Tibial artery (tissue), 4 donors: Measurements from ENCODE around the gene SLC39A12.

ENCODE experiments used
- DNase-seq, 2 donors: peaks; one replicate each; pipeline ENCODE4 v3.0.0-alpha.2; 2019
- H3K27ac ChIP-seq, 2 donors: fragments of 200-600 bp; sonication (generic) in 1 of 2; 1 replicate in 1 of 2; 2 replicates in 1 of 2; pipeline ENCODE4 v1.5.1; 2018 to 2019; ENCODE audit warnings: mild to moderate bottlenecking in 1 of 2
- H3K27me3 ChIP-seq, 2 donors: fragments of 200-600 bp; sonication (generic) in 1 of 2; one replicate each; pipeline versions ENCODE4 v1.5.1 to v1.6.0; 2016 to 2019
- H3K36me3 ChIP-seq, 3 donors: fragments of 200-600 bp; sonication (generic) in 2 of 3; one replicate each; pipeline ENCODE4 v1.5.1; 2016 to 2019; ENCODE audit warnings: mild to moderate bottlenecking in 2 of 3
- H3K4me1 ChIP-seq, 4 donors: fragments of 200-600 bp; sonication (generic) in 2 of 4; 1 replicate in 3 of 4; 2 replicates in 1 of 4; pipeline ENCODE4 v1.5.1; 2016 to 2019
- H3K4me3 ChIP-seq, 2 donors: fragments of 200-600 bp; sonication (generic) in 1 of 2; 1 replicate in 1 of 2; 2 replicates in 1 of 2; pipeline ENCODE4 v1.5.1; 2018 to 2019; ENCODE audit warnings: mild to moderate bottlenecking in 2 of 2
- H3K9me3 ChIP-seq, 3 donors: fragments of 200-600 bp; sonication (generic) in 1 of 3; one replicate each; pipeline ENCODE4 v1.5.1; 2016 to 2019
- CTCF ChIP-seq, 2 experiments: fragments of 200-600 bp in 1 of 2; fragments of 450-650 bp in 1 of 2; IDR thresholded peaks; one replicate each; pipeline ENCODE4 v1.5.1; 2017 to 2019; ENCODE audit warnings: antibody characterized with exemption in 2 of 2, mild to moderate bottlenecking in 1 of 2, moderate library complexity in 1 of 2
- intact Hi-C: fragments of 100-400 bp; cut with DNase I; formaldehyde crosslinking; loops from one replicate; pipeline ENCODE4 v1.15.0; 2023; ENCODE audit warnings: low total_unique reads

The SLC39A12 gene

GRCh38 chr10:17965649-17966235 lies 14.0 kb downstream of the SLC39A12 start:
- H3K4me1 ChIP-seq: no peaks in the 10 kb centered on the region
- no peak for DNase-seq
- no peaks in the 10 kb centered on the region for H3K27me3 ChIP-seq
- H3K4me3 ChIP-seq: no peak overlapping the region
- no peak overlapping the region for H3K27ac ChIP-seq
- no peak for TF ChIP-seq CTCF (IDR thresholded peaks at IDR 0.05)
- intact Hi-C loops: no loop called here
- no peaks in the 10 kb centered on the region for H3K36me3 ChIP-seq
- H3K9me3 ChIP-seq: peaks cover 0 to 19% (median 0%) of the 10 kb centered on the region in 3 donors

DNA sequence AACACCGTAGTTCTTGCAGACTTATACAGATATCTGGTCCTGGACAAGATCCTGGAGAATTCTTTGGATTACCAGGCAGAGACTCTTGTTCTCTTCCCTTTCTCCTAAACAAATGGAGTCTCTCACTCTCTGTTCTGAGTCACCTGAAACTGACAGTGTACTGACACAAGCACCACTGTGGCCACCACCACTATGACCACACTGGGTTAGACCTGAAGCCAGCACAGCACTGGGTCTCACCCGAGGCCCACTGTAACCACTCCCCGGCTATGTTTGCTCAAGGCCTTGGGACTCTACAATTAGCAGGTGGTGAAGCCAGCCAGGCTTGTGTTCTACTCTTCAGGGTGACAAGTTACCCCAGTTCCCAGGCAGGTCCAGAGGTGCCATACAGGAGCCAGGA lies 22.8 kb downstream of the SLC39A12 start:
- Histone ChIP-seq H3K4me1 (no peaks in the 10 kb centered on the region), H3K36me3 (no peaks in the 10 kb centered on the region), H3K27ac (no peak overlapping the region), H3K9me3 (peaks cover 0 to under 1% (median 0%) of the 10 kb centered on the region in 3 donors), H3K27me3 (no peaks in the 10 kb centered on the region), H3K4me3 (no peak overlapping the region)
- no peak for DNase-seq
- no peak for TF ChIP-seq CTCF (IDR thresholded peaks at IDR 0.05)
- intact Hi-C loops: no loop called here

DNA sequence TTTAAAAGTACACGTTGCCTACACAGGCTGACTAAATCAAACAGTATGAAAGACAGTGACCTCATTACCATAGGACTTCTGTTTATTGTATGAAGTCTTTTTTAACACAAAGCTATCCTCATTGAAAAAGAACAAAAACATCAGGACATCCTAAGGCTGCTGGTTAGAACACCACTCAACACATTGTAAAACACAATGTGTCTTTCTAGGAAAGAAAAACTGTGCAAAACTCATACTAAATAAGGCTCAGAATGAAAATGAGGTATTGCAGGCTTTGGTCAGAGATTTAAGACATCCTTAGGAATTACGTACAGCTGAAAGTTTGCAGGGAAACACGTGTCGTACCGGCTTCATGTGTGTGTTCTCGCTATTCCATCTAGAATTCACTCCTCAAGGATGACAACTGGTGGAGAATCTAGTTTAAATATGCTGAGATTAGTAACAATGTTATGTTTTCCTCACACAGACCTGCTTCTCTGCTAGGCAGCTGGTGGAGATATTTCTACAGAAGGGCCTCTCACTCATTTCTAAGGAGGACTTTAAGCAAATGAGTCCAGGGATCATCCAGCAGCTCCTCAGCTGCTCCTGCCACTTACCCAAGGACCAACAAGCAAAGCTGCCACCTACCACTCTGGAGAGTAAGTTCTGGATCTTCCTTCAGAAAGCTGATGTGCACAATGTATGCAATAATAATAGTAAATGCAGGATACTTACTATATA lies 29.3 kb downstream of the SLC39A12 start:
- Histone ChIP-seq H3K9me3 (no peaks in the 10 kb centered on the region), H3K4me1 (no peaks in the 10 kb centered on the region), H3K27me3 (no peaks in the 10 kb centered on the region), H3K27ac (no peak overlapping the region), H3K4me3 (no peak overlapping the region), H3K36me3 (no peaks in the 10 kb centered on the region)
- intact Hi-C loops: no loop called here
- TF ChIP-seq CTCF (IDR thresholded peaks at IDR 0.05): no peak
- DNase-seq: no peak

- H3K27me3 ChIP-seq: no peaks in the 10 kb centered on the region
- H3K36me3 ChIP-seq: no peaks in the 10 kb centered on the region
- H3K9me3 ChIP-seq: no peaks in the 10 kb centered on the region
- no peak overlapping the region for H3K27ac ChIP-seq
- intact Hi-C loops: no loop called here
- no peak overlapping the region for H3K4me3 ChIP-seq
- no peak for TF ChIP-seq CTCF (IDR thresholded peaks at IDR 0.05)
- DNase-seq: no peak
- H3K4me1 ChIP-seq: no peaks in the 10 kb centered on the region
These were observed 30.2 kb downstream of the SLC39A12 start for GRCh38 chr10:17981766-17982380.

DNA sequence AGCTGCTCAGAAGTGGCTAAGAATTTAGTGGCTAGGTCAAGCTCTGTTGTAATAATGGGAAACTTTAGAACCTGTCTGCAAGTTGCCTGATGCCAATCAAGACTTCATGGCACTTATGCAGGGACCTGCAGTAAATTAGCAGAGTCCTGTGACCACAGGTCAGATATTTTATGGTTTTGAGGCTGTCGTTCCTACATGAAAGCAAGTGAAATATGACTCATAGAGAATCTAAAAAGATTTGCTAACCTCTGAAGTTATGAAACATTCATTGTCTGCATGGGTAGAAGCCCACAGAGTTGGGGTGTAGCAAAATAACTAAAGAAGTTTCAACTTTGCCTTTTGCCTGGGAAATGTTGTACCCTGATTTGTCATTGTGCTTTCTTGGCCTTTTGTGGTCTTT lies 32.3 kb downstream of the SLC39A12 start:
- DNase-seq: no peak
- no peaks in the 10 kb centered on the region for H3K9me3 ChIP-seq
- H3K4me3 ChIP-seq: no peak overlapping the region
- H3K36me3 ChIP-seq: no peaks in the 10 kb centered on the region
- H3K27ac ChIP-seq: no peak overlapping the region
- intact Hi-C loops: no loop called here
- H3K27me3 ChIP-seq: no peaks in the 10 kb centered on the region
- no peak for TF ChIP-seq CTCF (IDR thresholded peaks at IDR 0.05)
- no peaks in the 10 kb centered on the region for H3K4me1 ChIP-seq
